Endothelial cell of umbilical vein (primary cell): ENCODE results near the gene PTGDR. TPM values are rescaled to one million over a fixed set of nuclear protein-coding genes. Genes with fewer than 3 reads are reported as not detected.

Experiments
- BruUV-seq: library from RNA; stranded (reverse); fragments of 400-500 nt; replicated peaks from 2 replicates; lab custom pipeline; 2021; lab: Mats Ljungman, UMichigan
- CTCF ChIA-PET: fragments of 300-600, 350-600 bp; sonication (Branson Sonifier 250); formaldehyde crosslinking; loops from one replicate; lab custom pipeline; 2021; ENCODE audit warnings: antibody characterized with exemption, inconsistent platforms; lab: Charles Lee
- POLR2A ChIA-PET: fragments of 300-600, 350-600 bp; sonication (Branson Sonifier 250); formaldehyde crosslinking; loops from one replicate; lab custom pipeline; 2021; ENCODE audit warnings: antibody characterized with exemption, inconsistent platforms; lab: Charles Lee
- DNase-seq: peaks from one replicate; pipeline ENCODE4 v3.0.0-alpha.2; 2011; ENCODE audit warnings: low read depth, low spot score
- FAIRE-seq: peaks from 2 replicates; lab custom pipeline; 2011; peaks lifted over from hg19 to GRCh38; lab: Jason Lieb, UNC
- H2AFZ ChIP-seq: 2 replicates; pipeline ENCODE4 v1.6.0; 2012; ENCODE audit warnings: low read depth, low read length, control low read depth, inconsistent platforms
- H3K27ac ChIP-seq: 2 replicates; pipeline ENCODE4 v1.5.1; 2011; ENCODE audit warnings: low read depth, mild to moderate bottlenecking, control low read depth, low read length, moderate library complexity; ENCODE audit not compliant: insufficient read depth
- H3K27me3 ChIP-seq, 2 experiments: 2 replicates each; pipeline versions ENCODE4 v1.6.0 to v1.6.1; 2011; ENCODE audit warnings: low read length in 2 of 2, mixed read lengths in 1 of 2; ENCODE audit not compliant: control insufficient read depth in 2 of 2, insufficient read depth in 2 of 2
- H3K36me3 ChIP-seq, 2 experiments: 2 replicates in 1 of 2; 3 replicates in 1 of 2; pipeline ENCODE4 v1.5.1; 2011; ENCODE audit warnings: low read length in 2 of 2, mild to moderate bottlenecking in 1 of 2, moderate library complexity in 1 of 2; ENCODE audit not compliant: control insufficient read depth in 2 of 2, insufficient read depth in 2 of 2; ENCODE audit errors: extremely low read depth in 1 of 2
- H3K4me1 ChIP-seq: 3 replicates; pipeline ENCODE4 v1.5.1; 2011; ENCODE audit warnings: mild to moderate bottlenecking, low read length; ENCODE audit not compliant: control insufficient read depth, insufficient read depth; ENCODE audit errors: extremely low read depth
- H3K4me2 ChIP-seq: 2 replicates; pipeline ENCODE4 v1.6.1; 2011; ENCODE audit warnings: low read length, control low read depth, mixed read lengths; ENCODE audit not compliant: insufficient read depth
- H3K4me3 ChIP-seq, 3 experiments: fragments of 200-600 bp in 1 of 3; sonication (generic), shearing (Covaris generic) in 1 of 3; replicated peaks in 1 of 3; 2 replicates each; pipeline ENCODE4 v1.5.1; 2011 to 2016; ENCODE audit warnings: control low read depth in 3 of 3, low read length in 3 of 3, mild to moderate bottlenecking in 2 of 3, inconsistent platforms in 1 of 3, low read depth in 1 of 3, moderate library complexity in 1 of 3; ENCODE audit not compliant: insufficient read depth in 1 of 3
- H3K79me2 ChIP-seq: 2 replicates; pipeline ENCODE4 v1.6.0; 2012; ENCODE audit warnings: low read length, inconsistent platforms; ENCODE audit not compliant: control insufficient read depth, insufficient read depth
- H3K9ac ChIP-seq: replicated peaks from 2 replicates; pipeline ENCODE3; 2011; ENCODE audit warnings: low read length, control low read depth; ENCODE audit not compliant: insufficient read depth; ENCODE audit errors: extremely low read depth
- H3K9me1 ChIP-seq: replicated peaks from 3 replicates; pipeline ENCODE4 v1.6.0; 2011; ENCODE audit warnings: mild to moderate bottlenecking, low read length; ENCODE audit not compliant: control insufficient read depth, insufficient read depth; ENCODE audit errors: extremely low read depth
- H3K9me3 ChIP-seq: replicated peaks from 2 replicates; pipeline ENCODE4 v1.5.1; 2012; ENCODE audit warnings: low read length, inconsistent platforms; ENCODE audit not compliant: control insufficient read depth, insufficient read depth
- H4K20me1 ChIP-seq: replicated peaks from 2 replicates; pipeline ENCODE3; 2011; ENCODE audit warnings: mild to moderate bottlenecking, low read length; ENCODE audit not compliant: control insufficient read depth, insufficient read depth; ENCODE audit errors: extremely low read depth
- EZH2 ChIP-seq: IDR thresholded peaks from 2 replicates; pipeline ENCODE4 v1.6.1; 2012; ENCODE audit warnings: borderline replicate concordance, low read depth, mild to moderate bottlenecking, moderate library complexity, low read length, inconsistent platforms; ENCODE audit not compliant: severe bottlenecking
- FOS ChIP-seq: IDR thresholded peaks from 2 replicates; pipeline ENCODE4 v1.6.1; 2011; ENCODE audit warnings: mild to moderate bottlenecking, low read length, moderate library complexity, borderline replicate concordance; ENCODE audit not compliant: insufficient read depth
- GATA2 ChIP-seq: IDR thresholded peaks from 2 replicates; pipeline ENCODE4 v1.7.0; 2011; ENCODE audit warnings: low read depth, mild to moderate bottlenecking, moderate library complexity, mixed read lengths, low read length; ENCODE audit not compliant: insufficient read length, insufficient read depth
- JUN ChIP-seq: IDR thresholded peaks from 2 replicates; pipeline ENCODE4 v1.6.1; 2011; ENCODE audit warnings: borderline replicate concordance, low read depth; ENCODE audit not compliant: insufficient read length, insufficient read depth
- MYC ChIP-seq: IDR thresholded peaks from one replicate; pipeline ENCODE4 v1.6.1; 2011; ENCODE audit warnings: mild to moderate bottlenecking, low read depth, low read length
- POLR2AphosphoS5 ChIP-seq: IDR thresholded peaks from 2 replicates; pipeline ENCODE4 v1.6.1; 2012; ENCODE audit warnings: low read depth, mild to moderate bottlenecking, control low read depth, low read length, moderate library complexity; ENCODE audit not compliant: insufficient read depth
- dilution Hi-C: fragments of 300-500 bp; cut with MboI; formaldehyde crosslinking; loops from one replicate; pipeline ENCODE4 v1.15.0; 2019; ENCODE audit warnings: low sequenced_read_pairs; ENCODE audit not compliant: extremely low pct_ligation_motif_present
- intact Hi-C: fragments of 100-400 bp; cut with micrococcal nuclease; formaldehyde crosslinking; loops from one replicate; pipeline ENCODE4 v1.10.0; 2022
- polyA plus RNA-seq, 4 experiments: library from polyadenylated mRNA; depleted of rRNA in 3 of 4; stranded (reverse) in 3 of 4; unstranded in 1 of 4; fragments of >200 nt; gene quantifications; 2 replicates each; pipeline versions ENCODE4 v1.2.1 to v1.2.3, GENCODE V29; 2011 to 2012; ENCODE audit warnings: missing spikeins in 1 of 4
- total RNA-seq: library from RNA; stranded (reverse); gene quantifications from 2 replicates; pipeline ENCODE4 v1.2.3, GENCODE V29; 2021
- TF ChIP-seq, protein P1 (sequence below), 2 donors: IDR thresholded peaks; 1 replicate in 1 of 2; 2 replicates in 1 of 2; pipeline ENCODE4 v1.5.1; 2011; ENCODE audit warnings: low read length in 2 of 2, mild to moderate bottlenecking in 2 of 2, moderate library complexity in 2 of 2, control low read depth in 1 of 2, inconsistent platforms in 1 of 2, low read depth in 1 of 2; ENCODE audit not compliant: insufficient read depth in 1 of 2; ENCODE audit errors: extremely low read depth in 1 of 2
- TF ChIP-seq, protein P2 (sequence below): IDR thresholded peaks from 2 replicates; pipeline ENCODE4 v1.6.1; 2011; ENCODE audit not compliant: insufficient read depth, insufficient read length

Gene PTGDR
- total and polyA plus RNA-seq, 2 donors (not counting 3 experiments of a cell fraction or from before 2014, with no cell fraction given), result not detected

DNA sequence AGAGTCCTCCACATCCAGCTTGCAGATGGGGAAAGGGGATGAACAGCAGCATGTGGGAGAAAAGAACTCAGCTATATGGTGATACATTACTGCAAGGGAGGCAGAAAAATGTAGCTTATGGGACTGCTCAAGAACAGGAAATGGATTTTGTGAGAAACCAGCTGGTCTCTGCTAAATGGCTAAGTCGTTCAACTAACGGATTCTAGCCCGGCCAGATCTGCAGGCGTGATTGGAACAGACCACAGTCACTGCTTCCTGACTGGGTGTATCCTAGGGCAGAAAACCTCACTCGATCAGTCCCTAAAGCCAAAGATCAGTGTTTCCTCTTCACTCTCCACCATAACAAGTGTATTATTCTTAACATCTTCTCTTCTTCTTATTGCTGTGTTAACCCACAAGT lies 8.1 kb upstream of the PTGDR start:
- intact Hi-C loops, result no loop called here

More for the DNA sequence above, 8.1 kb upstream of the PTGDR start:
- H3K27ac ChIP-seq, result no peak overlapping the region
- FAIRE-seq (no peak), DNase-seq (no peak)
- ChIA-PET CTCF (no interaction called here), POLR2A (no interaction called here)
- peaks cover 20 to 26% of the 10 kb centered on the region in 2 experiments for H3K27me3 ChIP-seq
- no peak overlapping the region for H2AFZ ChIP-seq
- BruUV-seq, result no TSS peak
- H3K4me3 ChIP-seq, result no peak overlapping the region
- H3K9ac ChIP-seq, result no peak overlapping the region
- TF ChIP-seq FOS (no peak), EZH2 (no peak), MYC (no peak), GATA2 (no peak), JUN (no peak), POLR2AphosphoS5 (no peak)
- TF ChIP-seq, protein P1, sequence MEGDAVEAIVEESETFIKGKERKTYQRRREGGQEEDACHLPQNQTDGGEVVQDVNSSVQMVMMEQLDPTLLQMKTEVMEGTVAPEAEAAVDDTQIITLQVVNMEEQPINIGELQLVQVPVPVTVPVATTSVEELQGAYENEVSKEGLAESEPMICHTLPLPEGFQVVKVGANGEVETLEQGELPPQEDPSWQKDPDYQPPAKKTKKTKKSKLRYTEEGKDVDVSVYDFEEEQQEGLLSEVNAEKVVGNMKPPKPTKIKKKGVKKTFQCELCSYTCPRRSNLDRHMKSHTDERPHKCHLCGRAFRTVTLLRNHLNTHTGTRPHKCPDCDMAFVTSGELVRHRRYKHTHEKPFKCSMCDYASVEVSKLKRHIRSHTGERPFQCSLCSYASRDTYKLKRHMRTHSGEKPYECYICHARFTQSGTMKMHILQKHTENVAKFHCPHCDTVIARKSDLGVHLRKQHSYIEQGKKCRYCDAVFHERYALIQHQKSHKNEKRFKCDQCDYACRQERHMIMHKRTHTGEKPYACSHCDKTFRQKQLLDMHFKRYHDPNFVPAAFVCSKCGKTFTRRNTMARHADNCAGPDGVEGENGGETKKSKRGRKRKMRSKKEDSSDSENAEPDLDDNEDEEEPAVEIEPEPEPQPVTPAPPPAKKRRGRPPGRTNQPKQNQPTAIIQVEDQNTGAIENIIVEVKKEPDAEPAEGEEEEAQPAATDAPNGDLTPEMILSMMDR (IDR thresholded peaks at IDR 0.05; ENCODE audit: extremely low read depth in 1 of 2, insufficient read depth in 1 of 2, low read depth in 1 of 2, low read length in 2 of 2), result no peak
- TF ChIP-seq, protein P2, sequence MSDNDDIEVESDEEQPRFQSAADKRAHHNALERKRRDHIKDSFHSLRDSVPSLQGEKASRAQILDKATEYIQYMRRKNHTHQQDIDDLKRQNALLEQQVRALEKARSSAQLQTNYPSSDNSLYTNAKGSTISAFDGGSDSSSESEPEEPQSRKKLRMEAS, result no peak
- no peaks in the 10 kb centered on the region for H3K9me3 ChIP-seq
- no peaks in the 10 kb centered on the region for H3K4me1 ChIP-seq
- no peaks in the 10 kb centered on the region for H4K20me1 ChIP-seq
- H3K36me3 ChIP-seq, result no peaks in the 10 kb centered on the region
- H3K79me2 ChIP-seq, result no peaks in the 10 kb centered on the region
- dilution Hi-C loops, result no loop called here
- no peak overlapping the region for H3K4me2 ChIP-seq
- H3K9me1 ChIP-seq, result no peaks in the 10 kb centered on the region
